Endothelial cell of umbilical vein (primary cell): ENCODE measurements around the gene SCYGR4.

Experiments used
- CTCF ChIP-seq, 2 donors: IDR thresholded peaks; 1 replicate in 1 of 2; 2 replicates in 1 of 2; pipeline ENCODE4 v1.5.1; 2011; ENCODE audit warnings: low read length in 2 of 2, mild to moderate bottlenecking in 2 of 2, moderate library complexity in 2 of 2, control low read depth in 1 of 2, inconsistent platforms in 1 of 2, low read depth in 1 of 2; ENCODE audit not compliant: insufficient read depth in 1 of 2; ENCODE audit errors: extremely low read depth in 1 of 2
- EZH2 ChIP-seq: IDR thresholded peaks from 2 replicates; pipeline ENCODE4 v1.6.1; 2012; ENCODE audit warnings: borderline replicate concordance, low read depth, mild to moderate bottlenecking, moderate library complexity, low read length, inconsistent platforms; ENCODE audit not compliant: severe bottlenecking
- FOS ChIP-seq: IDR thresholded peaks from 2 replicates; pipeline ENCODE4 v1.6.1; 2011; ENCODE audit warnings: mild to moderate bottlenecking, low read length, moderate library complexity, borderline replicate concordance; ENCODE audit not compliant: insufficient read depth
- GATA2 ChIP-seq: IDR thresholded peaks from 2 replicates; pipeline ENCODE4 v1.7.0; 2011; ENCODE audit warnings: low read depth, mild to moderate bottlenecking, moderate library complexity, mixed read lengths, low read length; ENCODE audit not compliant: insufficient read length, insufficient read depth
- JUN ChIP-seq: IDR thresholded peaks from 2 replicates; pipeline ENCODE4 v1.6.1; 2011; ENCODE audit warnings: borderline replicate concordance, low read depth; ENCODE audit not compliant: insufficient read length, insufficient read depth
- MAX ChIP-seq: IDR thresholded peaks from 2 replicates; pipeline ENCODE4 v1.6.1; 2011; ENCODE audit not compliant: insufficient read depth, insufficient read length
- MYC ChIP-seq: IDR thresholded peaks from one replicate; pipeline ENCODE4 v1.6.1; 2011; ENCODE audit warnings: mild to moderate bottlenecking, low read depth, low read length
- POLR2A ChIP-seq: IDR thresholded peaks from 2 replicates; pipeline ENCODE4 v1.6.1; 2012; ENCODE audit warnings: low read depth, mild to moderate bottlenecking, control low read depth, low read length
- POLR2AphosphoS5 ChIP-seq: IDR thresholded peaks from 2 replicates; pipeline ENCODE4 v1.6.1; 2012; ENCODE audit warnings: low read depth, mild to moderate bottlenecking, control low read depth, low read length, moderate library complexity; ENCODE audit not compliant: insufficient read depth

GRCh38 chr2:227661025-227661649 lies 43.8 kb downstream of the SCYGR4 start:
- TF ChIP-seq CTCF (IDR thresholded peaks at IDR 0.05; ENCODE audit: extremely low read depth in 1 of 2, insufficient read depth in 1 of 2, low read depth in 1 of 2, low read length in 2 of 2) (no peak), POLR2A (no peak), EZH2 (no peak), JUN (no peak), POLR2AphosphoS5 (no peak), MAX (no peak), MYC (no peak), FOS (no peak), GATA2 (no peak)
